Mucosa of stomach (tissue), 1 donor: Measurements from ENCODE around the gene ARSD.

Source experiments
- H3K27me3 ChIP-seq: one replicate; pipeline ENCODE4 v1.7.0; 2013; ENCODE audit warnings: mild to moderate bottlenecking, low read length; ENCODE audit not compliant: control insufficient read depth, insufficient read depth
- H3K36me3 ChIP-seq: one replicate; pipeline ENCODE4 v1.7.0; 2013; ENCODE audit warnings: low read length; ENCODE audit not compliant: control insufficient read depth, insufficient read depth
- H3K4me1 ChIP-seq: one replicate; pipeline ENCODE4 v1.7.0; 2013; ENCODE audit warnings: mild to moderate bottlenecking, low read length; ENCODE audit not compliant: control insufficient read depth, insufficient read depth
- H3K4me3 ChIP-seq: one replicate; pipeline ENCODE4 v1.7.0; 2013; ENCODE audit warnings: low read length
- H3K9ac ChIP-seq: one replicate; pipeline ENCODE4 v1.7.0; 2013; ENCODE audit warnings: mild to moderate bottlenecking, low read length, moderate library complexity
- H3K9me3 ChIP-seq: one replicate; pipeline ENCODE4 v1.7.0; 2013; ENCODE audit warnings: mild to moderate bottlenecking, low read length, moderate library complexity; ENCODE audit not compliant: control insufficient read depth
- donor health status: Pancreatic carcinoma.

The ARSD gene

GRCh38 chrX:2857566-2857965, 71.6 kb downstream of the ARSD start:
- Histone ChIP-seq H3K9me3 (no peaks in the 10 kb centered on the region), H3K4me1 (no peaks in the 10 kb centered on the region), H3K4me3 (no peak overlapping the region), H3K36me3 (no peaks in the 10 kb centered on the region), H3K9ac (no peak overlapping the region), H3K27me3 (no peaks in the 10 kb centered on the region)

GRCh38 chrX:2855761-2856160, 73.4 kb downstream of the ARSD start:
- Histone ChIP-seq H3K36me3 (no peaks in the 10 kb centered on the region), H3K9me3 (no peaks in the 10 kb centered on the region), H3K27me3 (no peaks in the 10 kb centered on the region), H3K4me3 (no peak overlapping the region), H3K4me1 (no peaks in the 10 kb centered on the region), H3K9ac (no peak overlapping the region)

DNA sequence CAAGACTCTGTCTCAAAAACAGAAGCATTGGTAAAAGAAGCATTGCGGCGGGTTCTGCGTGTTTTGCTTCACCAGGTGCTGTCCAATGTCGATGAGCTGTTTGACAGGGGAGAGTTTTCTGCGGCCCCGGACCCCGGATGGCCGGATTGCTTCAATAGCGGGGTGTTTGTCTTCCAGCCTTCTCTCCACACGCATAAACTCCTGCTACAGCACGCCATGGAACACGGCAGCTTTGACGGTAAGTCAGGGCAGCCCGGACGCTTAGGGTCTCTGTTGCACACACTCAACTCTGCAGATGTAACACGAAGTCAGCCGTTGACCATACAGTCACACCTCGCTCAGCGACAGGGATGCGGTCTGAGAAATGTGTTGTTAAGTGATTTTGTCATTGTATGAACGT, 74.2 kb downstream of the ARSD start:
- H3K36me3 ChIP-seq, result no peaks in the 10 kb centered on the region
- H3K4me1 ChIP-seq, result no peaks in the 10 kb centered on the region
- no peaks in the 10 kb centered on the region for H3K9me3 ChIP-seq
- H3K9ac ChIP-seq, result no peak overlapping the region
- no peak overlapping the region for H3K4me3 ChIP-seq
- H3K27me3 ChIP-seq, result no peaks in the 10 kb centered on the region
